Keratinocyte (primary cell): ENCODE results near the gene SS18L1. TPM values are rescaled to one million over a fixed set of nuclear protein-coding genes. Genes with fewer than 3 reads are reported as not detected.

Source experiments
- DNase-seq: peaks from one replicate; pipeline ENCODE4 v3.0.0-alpha.2; 2011; ENCODE audit warnings: low read depth, missing footprints, low spot score
- FAIRE-seq: peaks from 2 replicates; lab custom pipeline; 2011; peaks lifted over from hg19 to GRCh38; lab: Jason Lieb, UNC
- H2AFZ ChIP-seq: 2 replicates; pipeline ENCODE4 v1.6.0; 2012; ENCODE audit warnings: low read length, control low read depth, inconsistent platforms; ENCODE audit not compliant: control insufficient read depth
- H3K27ac ChIP-seq: 2 replicates; pipeline ENCODE4 v1.5.1; 2011; ENCODE audit warnings: low read length; ENCODE audit not compliant: control insufficient read depth, insufficient read depth
- H3K27me3 ChIP-seq: 3 replicates; pipeline ENCODE4 v1.6.0; 2011; ENCODE audit warnings: low read length; ENCODE audit not compliant: control insufficient read depth, insufficient read depth; ENCODE audit errors: extremely low read depth
- H3K36me3 ChIP-seq, 2 experiments: 2 replicates in 1 of 2; 3 replicates in 1 of 2; pipeline ENCODE4 v1.5.1; 2011; ENCODE audit warnings: low read length in 2 of 2, mild to moderate bottlenecking in 1 of 2; ENCODE audit not compliant: control insufficient read depth in 2 of 2, insufficient read depth in 2 of 2; ENCODE audit errors: extremely low read depth in 1 of 2
- H3K4me1 ChIP-seq: 3 replicates; pipeline ENCODE4 v1.5.1; 2011; ENCODE audit warnings: low read length; ENCODE audit not compliant: control insufficient read depth, insufficient read depth; ENCODE audit errors: extremely low read depth
- H3K4me2 ChIP-seq: 3 replicates; pipeline ENCODE4 v1.6.0; 2011; ENCODE audit warnings: low read depth, low read length; ENCODE audit not compliant: control insufficient read depth, insufficient read depth; ENCODE audit errors: extremely low read depth
- H3K4me3 ChIP-seq, 3 experiments: fragments of 200-600 bp in 1 of 3; sonication (generic) in 1 of 3; 2 replicates in 2 of 3; 3 replicates in 1 of 3; pipeline ENCODE4 v1.5.1; 2011 to 2016; ENCODE audit warnings: low read length in 3 of 3, mild to moderate bottlenecking in 3 of 3, control low read depth in 2 of 3, inconsistent platforms in 1 of 3, low read depth in 1 of 3, mixed read lengths in 1 of 3, mixed run types in 1 of 3, moderate library complexity in 1 of 3; ENCODE audit not compliant: control insufficient read depth in 2 of 3, insufficient read depth in 2 of 3; ENCODE audit errors: extremely low read depth in 1 of 3
- H3K79me2 ChIP-seq: 2 replicates; pipeline ENCODE4 v1.6.0; 2012; ENCODE audit warnings: low read length; ENCODE audit not compliant: control insufficient read depth, insufficient read depth
- H3K9ac ChIP-seq: 3 replicates; pipeline ENCODE4 v1.6.0; 2011; ENCODE audit warnings: low read length; ENCODE audit not compliant: control insufficient read depth, insufficient read depth; ENCODE audit errors: extremely low read depth
- H3K9me1 ChIP-seq: 3 replicates; pipeline ENCODE4 v1.6.0; 2011; ENCODE audit warnings: low read length; ENCODE audit not compliant: control insufficient read depth, insufficient read depth; ENCODE audit errors: extremely low read depth
- H3K9me3 ChIP-seq: 2 replicates; pipeline ENCODE4 v1.5.1; 2012; ENCODE audit warnings: low read depth, low read length; ENCODE audit not compliant: control insufficient read depth
- H4K20me1 ChIP-seq: 3 replicates; pipeline ENCODE4 v1.6.0; 2011; ENCODE audit warnings: low read length; ENCODE audit not compliant: control insufficient read depth, insufficient read depth; ENCODE audit errors: extremely low read depth
- EZH2 ChIP-seq: IDR thresholded peaks from one replicate; pipeline ENCODE4 v1.6.1; 2012; ENCODE audit warnings: inconsistent platforms, mild to moderate bottlenecking, low read length, moderate library complexity
- dilution Hi-C: fragments of 300-500 bp; cut with MboI; formaldehyde crosslinking; loops from one replicate; pipeline ENCODE4 v1.7.0; 2020; ENCODE audit warnings: low sequenced_read_pairs; ENCODE audit not compliant: extremely low pct_ligation_motif_present
- polyA plus RNA-seq, 5 experiments: library from polyadenylated mRNA; depleted of rRNA in 3 of 5; stranded (reverse) in 3 of 5; stranded (forward) in 1 of 5; unstranded in 1 of 5; fragments of >200 nt; gene quantifications; 1 replicate in 1 of 5; 2 replicates in 3 of 5; 3 replicates in 1 of 5; pipeline versions ENCODE4 v1.2.1 to v1.2.3, GENCODE V29; 2011 to 2012; ENCODE audit warnings: missing spikeins in 2 of 5, low read depth in 1 of 5, low replicate concordance in 1 of 5
- TF ChIP-seq, protein P1 (sequence below), 3 experiments: IDR thresholded peaks in 1 of 3; conservative IDR thresholded peaks in 1 of 3; optimal IDR thresholded peaks in 1 of 3; 2 replicates in 2 of 3; 3 replicates in 1 of 3; pipeline versions ENCODE3 to v1.5.1; 2011; ENCODE audit warnings: low read length in 3 of 3, mild to moderate bottlenecking in 3 of 3, moderate library complexity in 2 of 3, control low read depth in 1 of 3, inconsistent platforms in 1 of 3; ENCODE audit not compliant: insufficient read depth in 2 of 3; ENCODE audit errors: extremely low read depth in 1 of 3

Gene SS18L1
- polyA plus RNA-seq, 1 donor (not counting 4 experiments of a cell fraction or from before 2014, with no cell fraction given), result 9.4 TPM

DNA sequence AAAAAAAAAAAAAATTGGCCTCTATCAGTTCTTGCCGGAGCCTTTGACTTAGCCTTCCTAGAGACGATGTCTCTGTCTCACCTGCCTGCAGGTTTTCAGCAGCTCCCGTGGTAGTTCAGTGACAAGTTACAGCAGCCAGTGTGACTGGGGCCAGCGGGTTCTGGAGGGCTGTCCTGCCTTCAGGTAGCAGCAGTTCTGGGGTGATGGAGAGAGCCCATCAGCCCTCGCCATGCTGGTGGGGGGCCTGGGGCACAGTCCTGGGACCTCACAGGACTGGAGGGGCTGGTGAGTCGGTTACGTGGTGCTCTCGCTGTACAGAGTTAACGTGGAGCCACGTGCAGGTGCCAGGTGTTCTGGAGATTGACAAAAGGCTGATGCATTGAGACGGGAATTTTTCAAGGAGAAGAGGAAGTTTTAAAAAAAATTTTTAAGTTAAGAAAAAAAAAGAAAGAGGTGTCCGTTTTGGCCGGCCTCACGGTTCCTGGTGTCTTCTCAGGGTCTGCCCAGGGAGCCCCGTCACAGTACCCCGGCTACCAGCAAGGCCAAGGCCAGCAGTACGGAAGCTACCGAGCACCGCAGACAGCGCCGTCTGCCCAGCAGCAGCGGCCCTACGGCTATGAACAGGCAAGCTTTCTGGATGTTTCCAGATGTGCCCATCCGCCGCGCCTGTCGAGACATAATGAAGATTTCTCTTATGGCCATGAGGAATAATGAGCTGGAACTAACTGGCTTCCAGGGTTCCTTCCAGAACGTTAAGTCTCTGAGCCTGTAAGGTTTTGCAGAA is 30.6 kb downstream of the SS18L1 start:
- Histone ChIP-seq H2AFZ (no peak overlapping the region), H4K20me1 (no peaks in the 10 kb centered on the region), H3K79me2 (no peaks in the 10 kb centered on the region), H3K27me3 (no peaks in the 10 kb centered on the region), H3K9me3 (no peaks in the 10 kb centered on the region), H3K4me3 (no peak overlapping the region), H3K36me3 (peaks cover 13 to 15% of the 10 kb centered on the region in 2 experiments), H3K9me1 (no peaks in the 10 kb centered on the region), H3K27ac (no peak overlapping the region), H3K9ac (no peak overlapping the region), H3K4me2 (no peak overlapping the region), H3K4me1 (no peaks in the 10 kb centered on the region)
- no peak for TF ChIP-seq EZH2
- TF ChIP-seq, protein P1, sequence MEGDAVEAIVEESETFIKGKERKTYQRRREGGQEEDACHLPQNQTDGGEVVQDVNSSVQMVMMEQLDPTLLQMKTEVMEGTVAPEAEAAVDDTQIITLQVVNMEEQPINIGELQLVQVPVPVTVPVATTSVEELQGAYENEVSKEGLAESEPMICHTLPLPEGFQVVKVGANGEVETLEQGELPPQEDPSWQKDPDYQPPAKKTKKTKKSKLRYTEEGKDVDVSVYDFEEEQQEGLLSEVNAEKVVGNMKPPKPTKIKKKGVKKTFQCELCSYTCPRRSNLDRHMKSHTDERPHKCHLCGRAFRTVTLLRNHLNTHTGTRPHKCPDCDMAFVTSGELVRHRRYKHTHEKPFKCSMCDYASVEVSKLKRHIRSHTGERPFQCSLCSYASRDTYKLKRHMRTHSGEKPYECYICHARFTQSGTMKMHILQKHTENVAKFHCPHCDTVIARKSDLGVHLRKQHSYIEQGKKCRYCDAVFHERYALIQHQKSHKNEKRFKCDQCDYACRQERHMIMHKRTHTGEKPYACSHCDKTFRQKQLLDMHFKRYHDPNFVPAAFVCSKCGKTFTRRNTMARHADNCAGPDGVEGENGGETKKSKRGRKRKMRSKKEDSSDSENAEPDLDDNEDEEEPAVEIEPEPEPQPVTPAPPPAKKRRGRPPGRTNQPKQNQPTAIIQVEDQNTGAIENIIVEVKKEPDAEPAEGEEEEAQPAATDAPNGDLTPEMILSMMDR (optimal IDR thresholded peaks at IDR 0.05 in 1 of 3, IDR thresholded peaks at IDR 0.05 in 1 of 3, conservative IDR thresholded peaks at IDR 0.05 in 1 of 3; ENCODE audit: extremely low read depth in 1 of 3, insufficient read depth in 2 of 3, low read length in 3 of 3), result no peak
- DNase-seq, result no peak
- dilution Hi-C loops, result no loop called here
- no peak for FAIRE-seq

- dilution Hi-C loops, result no loop called here
- FAIRE-seq, result no peak
Measured at GRCh38 chr20:62174870-62175624, 31.5 kb downstream of the SS18L1 start.

More at GRCh38 chr20:62174870-62175624, 31.5 kb downstream of the SS18L1 start:
- Histone ChIP-seq H3K79me2 (no peaks in the 10 kb centered on the region), H3K27me3 (no peaks in the 10 kb centered on the region), H4K20me1 (no peaks in the 10 kb centered on the region), H3K36me3 (peaks cover 15% of the 10 kb centered on the region in 2 experiments), H3K9ac (no peak overlapping the region), H3K9me3 (no peaks in the 10 kb centered on the region), H3K4me2 (no peak overlapping the region), H3K4me1 (no peaks in the 10 kb centered on the region), H3K27ac (no peak overlapping the region), H3K4me3 (no peak overlapping the region), H2AFZ (no peak overlapping the region), H3K9me1 (no peaks in the 10 kb centered on the region)
- no peak for DNase-seq
- TF ChIP-seq, protein P1 (optimal IDR thresholded peaks at IDR 0.05 in 1 of 3, IDR thresholded peaks at IDR 0.05 in 1 of 3, conservative IDR thresholded peaks at IDR 0.05 in 1 of 3; ENCODE audit: extremely low read depth in 1 of 3, insufficient read depth in 2 of 3, low read length in 3 of 3), result no peak
- no peak for TF ChIP-seq EZH2
